Activated naive CD4-positive, alpha-beta T cell treated with anti-CD3 and anti-CD28 coated beads, Interleukin-2, amount 50 U/mL, for 24 hours (primary cell): Measurements from ENCODE around the gene PKN3.
"Not testable (repeated sequence)": the region's sequence is repeated elsewhere in the genome, so short reads cannot be mapped to it uniquely, and the experiment has no call there.

Experiments
- H3K27ac Mint-ChIP-seq: one replicate; pipeline ENCODE4 v1.8.0; 2021; ENCODE audit warnings: mild to moderate bottlenecking, mixed read lengths
- H3K27me3 Mint-ChIP-seq: one replicate; pipeline ENCODE4 v1.8.0; 2021; ENCODE audit warnings: mixed read lengths
- H3K36me3 Mint-ChIP-seq: one replicate; pipeline ENCODE4 v1.8.0; 2021; ENCODE audit warnings: mixed read lengths
- H3K4me1 Mint-ChIP-seq: one replicate; pipeline ENCODE4 v1.8.0; 2021; ENCODE audit warnings: mixed read lengths
- H3K4me3 Mint-ChIP-seq: one replicate; pipeline ENCODE4 v1.8.0; 2021; ENCODE audit warnings: mild to moderate bottlenecking, mixed read lengths
- H3K9me3 Mint-ChIP-seq: one replicate; pipeline ENCODE4 v1.8.0; 2021; ENCODE audit warnings: mixed read lengths

Gene PKN3

GRCh38 chr9:128702445-128702948 is at the start of gene PKN3:
PKN3 (plus strand) TSS chr9:128702503; CDS start chr9:128702916, 413 bp downstream.
- H3K27ac Mint-ChIP-seq: peak within 1 kb of the TSS; percentile 87
- peak within 1 kb of the TSS; percentile 93 for H3K4me3 Mint-ChIP-seq
- no peaks in the 10 kb centered on the region for H3K36me3 Mint-ChIP-seq
- no peaks in the 10 kb centered on the region for H3K9me3 Mint-ChIP-seq
- H3K4me1 Mint-ChIP-seq: peaks cover 9% of the 10 kb centered on the region
- no peaks in the 10 kb centered on the region for H3K27me3 Mint-ChIP-seq

GRCh38 chr9:128653908-128654307 is 48.4 kb upstream of the PKN3 start:
- H3K27me3 Mint-ChIP-seq: no peaks in the 10 kb centered on the region
- peaks cover 8% of the 10 kb centered on the region for H3K4me1 Mint-ChIP-seq
- H3K27ac Mint-ChIP-seq: no peak overlapping the region
- no peaks in the 10 kb centered on the region for H3K36me3 Mint-ChIP-seq
- H3K9me3 Mint-ChIP-seq: no peaks in the 10 kb centered on the region
- H3K4me3 Mint-ChIP-seq: no peak overlapping the region

- no peaks in the 10 kb centered on the region for H3K36me3 Mint-ChIP-seq
- H3K27me3 Mint-ChIP-seq: no peaks in the 10 kb centered on the region
- H3K4me1 Mint-ChIP-seq: peaks cover 8% of the 10 kb centered on the region
- no peaks in the 10 kb centered on the region for H3K9me3 Mint-ChIP-seq
- peak overlapping the region; percentile 37 for H3K4me3 Mint-ChIP-seq
- H3K27ac Mint-ChIP-seq: no peak overlapping the region
Observed at GRCh38 chr9:128654481-128654880, 47.8 kb upstream of the PKN3 start.

GRCh38 chr9:128656416-128657343 is 45.6 kb upstream of the PKN3 start, which contains the start of gene DYNC2I2:
DYNC2I2 (minus strand) TSS chr9:128656847; CDS start chr9:128656726, 121 bp downstream.
- H3K4me1 Mint-ChIP-seq: peaks cover 8% of the 10 kb centered on the region
- H3K4me3 Mint-ChIP-seq: peak within 1 kb of the TSS; percentile 91
- H3K27ac Mint-ChIP-seq: peak within 1 kb of the TSS; percentile 100
- H3K27me3 Mint-ChIP-seq: no peaks in the 10 kb centered on the region
- H3K9me3 Mint-ChIP-seq: no peaks in the 10 kb centered on the region
- H3K36me3 Mint-ChIP-seq: no peaks in the 10 kb centered on the region

- no peaks in the 10 kb centered on the region for H3K36me3 Mint-ChIP-seq
- H3K27me3 Mint-ChIP-seq: no peaks in the 10 kb centered on the region
- H3K9me3 Mint-ChIP-seq: no peaks in the 10 kb centered on the region
- peak overlapping the region; percentile 91 for H3K4me3 Mint-ChIP-seq
- H3K4me1 Mint-ChIP-seq: peaks cover 8% of the 10 kb centered on the region
- H3K27ac Mint-ChIP-seq: peak overlapping the region; percentile 100
Observed at GRCh38 chr9:128657344-128657704, 45.0 kb upstream of the PKN3 start.

- no peaks in the 10 kb centered on the region for H3K27me3 Mint-ChIP-seq
- H3K4me1 Mint-ChIP-seq: peaks cover 8% of the 10 kb centered on the region
- H3K36me3 Mint-ChIP-seq: no peaks in the 10 kb centered on the region
- no peak overlapping the region for H3K4me3 Mint-ChIP-seq
- H3K27ac Mint-ChIP-seq: peak overlapping the region; percentile 100
- no peaks in the 10 kb centered on the region for H3K9me3 Mint-ChIP-seq
Observed at GRCh38 chr9:128657796-128658195, 44.5 kb upstream of the PKN3 start.

- not testable (repeated sequence) for H3K4me3 Mint-ChIP-seq, H3K36me3 Mint-ChIP-seq, H3K4me1 Mint-ChIP-seq, H3K27ac Mint-ChIP-seq, H3K9me3 Mint-ChIP-seq, H3K27me3 Mint-ChIP-seq
Observed at GRCh38 chr9:128666481-128666941, 35.8 kb upstream of the PKN3 start.

- Mint-ChIP-seq H3K36me3 (no peaks in the 10 kb centered on the region), H3K27ac (no peak overlapping the region), H3K4me3 (no peak overlapping the region), H3K4me1 (no peaks in the 10 kb centered on the region), H3K27me3 (no peaks in the 10 kb centered on the region), H3K9me3 (no peaks in the 10 kb centered on the region)
Observed at GRCh38 chr9:128669786-128670185, 32.5 kb upstream of the PKN3 start.

GRCh38 chr9:128675382-128675781 is 26.9 kb upstream of the PKN3 start:
- H3K36me3 Mint-ChIP-seq: no peaks in the 10 kb centered on the region
- H3K9me3 Mint-ChIP-seq: no peaks in the 10 kb centered on the region
- no peak overlapping the region for H3K27ac Mint-ChIP-seq
- no peaks in the 10 kb centered on the region for H3K4me1 Mint-ChIP-seq
- no peak overlapping the region for H3K4me3 Mint-ChIP-seq
- no peaks in the 10 kb centered on the region for H3K27me3 Mint-ChIP-seq

GRCh38 chr9:128677794-128678193 is 24.5 kb upstream of the PKN3 start:
- no peaks in the 10 kb centered on the region for H3K36me3 Mint-ChIP-seq
- H3K4me3 Mint-ChIP-seq: no peak overlapping the region
- H3K27ac Mint-ChIP-seq: no peak overlapping the region
- no peaks in the 10 kb centered on the region for H3K9me3 Mint-ChIP-seq
- no peaks in the 10 kb centered on the region for H3K27me3 Mint-ChIP-seq
- H3K4me1 Mint-ChIP-seq: peaks cover 4% of the 10 kb centered on the region

- Mint-ChIP-seq H3K27me3 (no peaks in the 10 kb centered on the region), H3K4me3 (peak overlapping the region; percentile 98), H3K4me1 (peaks cover 49% of the 10 kb centered on the region), H3K36me3 (no peaks in the 10 kb centered on the region), H3K27ac (peak overlapping the region; percentile 91), H3K9me3 (no peaks in the 10 kb centered on the region)
Observed at GRCh38 chr9:128683340-128684064, 18.8 kb upstream of the PKN3 start.

GRCh38 chr9:128684065-128684324 is 18.3 kb upstream of the PKN3 start:
- Mint-ChIP-seq H3K9me3 (no peaks in the 10 kb centered on the region), H3K27ac (peak overlapping the region; percentile 98), H3K4me1 (peaks cover 50% of the 10 kb centered on the region), H3K36me3 (no peaks in the 10 kb centered on the region), H3K27me3 (no peaks in the 10 kb centered on the region), H3K4me3 (peak overlapping the region; percentile 98)

- Mint-ChIP-seq H3K9me3 (no peaks in the 10 kb centered on the region), H3K36me3 (no peaks in the 10 kb centered on the region), H3K4me3 (peak overlapping the region; percentile 98), H3K27ac (peak overlapping the region; percentile 98), H3K27me3 (no peaks in the 10 kb centered on the region), H3K4me1 (peaks cover 50% of the 10 kb centered on the region)
Observed at GRCh38 chr9:128684325-128685199, 17.7 kb upstream of the PKN3 start.

GRCh38 chr9:128685636-128686489 is 16.4 kb upstream of the PKN3 start:
- peak overlapping the region; percentile 98 for H3K4me3 Mint-ChIP-seq
- H3K27ac Mint-ChIP-seq: peak overlapping the region; percentile 97
- H3K4me1 Mint-ChIP-seq: peaks cover 50% of the 10 kb centered on the region

More at GRCh38 chr9:128685636-128686489, 16.4 kb upstream of the PKN3 start:
- no peaks in the 10 kb centered on the region for H3K27me3 Mint-ChIP-seq
- H3K36me3 Mint-ChIP-seq: peaks cover 5% of the 10 kb centered on the region
- H3K9me3 Mint-ChIP-seq: no peaks in the 10 kb centered on the region
